K562 (cell line): ENCODE data around the gene CEP120. TPM values are rescaled to one million over a fixed set of nuclear protein-coding genes. Genes with fewer than 3 reads are reported as not detected.

Experiments
- ATAC-seq: fragments of 200-7000 bp; cut with Tn5 transposase; 3 replicates; pipeline ENCODE4 v1.9.1; 2020; ENCODE audit warnings: moderate library complexity
- BruUV-seq: library from RNA; stranded (reverse); fragments of 400-500 nt; replicated peaks from 2 replicates; lab custom pipeline; 2021; lab: Mats Ljungman, UMichigan
- CTCF ChIA-PET: fragments of 300-600 bp; formaldehyde crosslinking; extraction: SDS; loops from one replicate; lab custom pipeline; 2021; ENCODE audit warnings: low intra/inter-chr PET ratio; lab: Yijun Ruan, JAX
- POLR2A ChIA-PET: fragments of 300-600, 350-650 bp; sonication (Branson Sonifier 250); formaldehyde crosslinking; extraction: SDS; loops from one replicate; lab custom pipeline; 2021; ENCODE audit warnings: antibody characterized with exemption, inconsistent platforms; lab: Yijun Ruan, JAX
- DNase-seq, 4 experiments: peaks; one replicate each; pipeline versions ENCODE4 v3.0.0 to v3.0.0-alpha.2; 2011 to 2018; ENCODE audit warnings: low spot score in 3 of 4, mixed read lengths in 3 of 4; ENCODE audit errors: extremely low read depth in 1 of 4
- FAIRE-seq: peaks from 2 replicates; lab custom pipeline; 2011; peaks lifted over from hg19 to GRCh38; lab: Jason Lieb, UNC
- H2AFZ ChIP-seq: 2 replicates; pipeline ENCODE4 v1.6.0; 2011; ENCODE audit warnings: low read depth, low read length, control low read depth, inconsistent platforms
- H3K27ac ChIP-seq: fragments of 200-600 bp; 3 replicates; pipeline ENCODE4 v1.8.0; 2011; ENCODE audit warnings: low read depth, mild to moderate bottlenecking, control low read depth, inconsistent platforms, low read length, moderate library complexity, mixed read lengths; ENCODE audit errors: extremely low read depth
- H3K27me3 ChIP-seq, 2 experiments: fragments of 300-600 bp in 1 of 2; 2 replicates in 1 of 2; 3 replicates in 1 of 2; pipeline versions ENCODE4 v1.6.0 to v1.8.0; 2011; ENCODE audit warnings: inconsistent platforms in 2 of 2, low read length in 2 of 2, mild to moderate bottlenecking in 1 of 2, mixed read lengths in 1 of 2, moderate library complexity in 1 of 2; ENCODE audit not compliant: control insufficient read depth in 2 of 2, insufficient read depth in 2 of 2
- H3K36me3 ChIP-seq: fragments of 300-600 bp; 3 replicates; pipeline ENCODE4 v1.8.0; 2011; ENCODE audit warnings: mild to moderate bottlenecking, low read length, inconsistent platforms; ENCODE audit not compliant: control insufficient read depth, insufficient read depth
- H3K4me1 ChIP-seq, 2 experiments: fragments of 200-600 bp in 1 of 2; replicated peaks in 1 of 2; 2 replicates in 1 of 2; 3 replicates in 1 of 2; pipeline versions ENCODE4 v1.5.1 to v1.8.0; 2011; ENCODE audit warnings: inconsistent platforms in 2 of 2, low read length in 2 of 2, mild to moderate bottlenecking in 1 of 2, mixed read lengths in 1 of 2, moderate library complexity in 1 of 2; ENCODE audit not compliant: control insufficient read depth in 2 of 2, insufficient read depth in 2 of 2
- H3K4me2 ChIP-seq: 2 replicates; pipeline ENCODE4 v1.6.1; 2011; ENCODE audit warnings: low read length, control low read depth, inconsistent platforms, mixed read lengths; ENCODE audit not compliant: insufficient read depth
- H3K4me3 ChIP-seq: fragments of 200-600 bp; sonication (generic), shearing (Covaris generic); 2 replicates; pipeline ENCODE4 v1.5.1; 2016; ENCODE audit warnings: control low read depth, inconsistent platforms
- H3K79me2 ChIP-seq: fragments of 200-600 bp; 3 replicates; pipeline ENCODE4 v1.8.0; 2011; ENCODE audit warnings: low read length, inconsistent platforms; ENCODE audit not compliant: control insufficient read depth, insufficient read depth
- H3K9ac ChIP-seq, 2 experiments: 2 replicates each; pipeline versions ENCODE4 v1.6.0 to v1.6.1; 2011; ENCODE audit warnings: low read depth in 2 of 2, low read length in 2 of 2, control low read depth in 1 of 2, inconsistent platforms in 1 of 2, mild to moderate bottlenecking in 1 of 2, mixed read lengths in 1 of 2; ENCODE audit not compliant: insufficient read depth in 1 of 2
- H3K9me1 ChIP-seq: one replicate; pipeline ENCODE4 v1.6.0; 2011; ENCODE audit warnings: inconsistent platforms, mild to moderate bottlenecking, low read length, moderate library complexity; ENCODE audit not compliant: control insufficient read depth, insufficient read depth
- H3K9me3 ChIP-seq: replicated peaks from 2 replicates; pipeline ENCODE4 v1.5.1; 2011; ENCODE audit warnings: low read depth, low read length, inconsistent platforms; ENCODE audit not compliant: control insufficient read depth, insufficient read depth
- H4K20me1 ChIP-seq: replicated peaks from 2 replicates; pipeline ENCODE4 v1.6.1; 2011; ENCODE audit warnings: low read length, inconsistent platforms, mixed read lengths; ENCODE audit not compliant: control insufficient read depth, insufficient read depth
- CBX3 ChIP-seq, 2 experiments: IDR thresholded peaks; 1 replicate in 1 of 2; 2 replicates in 1 of 2; pipeline ENCODE4 v1.6.1; 2012; ENCODE audit warnings: inconsistent platforms in 2 of 2, low read length in 2 of 2, borderline replicate concordance in 1 of 2, control low read depth in 1 of 2
- CHD1 ChIP-seq: fragments of 200-600 bp; sonication (generic); IDR thresholded peaks from one replicate; pipeline ENCODE4 v1.6.1; 2012; ENCODE audit warnings: mild to moderate bottlenecking, moderate library complexity, low read length, inconsistent platforms
- FOXA1 ChIP-seq: fragments of 450-650 bp; IDR thresholded peaks from 2 replicates; pipeline ENCODE4 v1.6.1; 2016; ENCODE audit warnings: mild to moderate bottlenecking, borderline replicate concordance
- FOXM1 ChIP-seq, 2 experiments: fragments of 450-650 bp in 1 of 2; sonication (generic) in 1 of 2; formaldehyde crosslinking in 1 of 2; IDR thresholded peaks; 2 replicates each; pipeline versions ENCODE4 v1.6.1 to v1.9.0; 2017 to 2022; ENCODE audit warnings: low read depth in 2 of 2, mild to moderate bottlenecking in 2 of 2, missing genetic modification reagents in 1 of 2, moderate library complexity in 1 of 2
- HOXB6 ChIP-seq: fragments of 250-450 bp; sonication (Bioruptor Pico); IDR thresholded peaks from 2 replicates; pipeline ENCODE4 v1.5.1; 2022; ENCODE audit warnings: mild to moderate bottlenecking, borderline replicate concordance
- MCM5 ChIP-seq: fragments of 450-650 bp; IDR thresholded peaks from 2 replicates; pipeline ENCODE4 v1.6.1; 2016; ENCODE audit warnings: low read depth
- MEF2A ChIP-seq: IDR thresholded peaks from 2 replicates; pipeline ENCODE4 v1.6.1; 2011; ENCODE audit warnings: low read depth, mild to moderate bottlenecking, low read length, moderate library complexity; ENCODE audit not compliant: control insufficient read depth
- NFIX ChIP-seq: fragments of 250-450 bp; sonication (Bioruptor Pico); IDR thresholded peaks from 2 replicates; pipeline ENCODE4 v1.4.0; 2020; ENCODE audit warnings: low read depth, mild to moderate bottlenecking, moderate library complexity
- PHB2 ChIP-seq: fragments of 450-650 bp; IDR thresholded peaks from 2 replicates; pipeline ENCODE4 v1.6.1; 2017; ENCODE audit warnings: low read depth
- RHOXF2B ChIP-seq: fragments of 250-450 bp; sonication (Bioruptor Pico); conservative IDR thresholded peaks from 2 replicates; pipeline ENCODE4 v1.5.1; 2021
- SRF ChIP-seq, 2 experiments: fragments of 250-450, 450-650 bp in 1 of 2; sonication (Bioruptor Pico) in 1 of 2; sonication (generic) in 1 of 2; formaldehyde crosslinking; IDR thresholded peaks; 2 replicates each; pipeline versions ENCODE4 v1.5.0 to v1.5.1; 2020 to 2022; ENCODE audit warnings: mild to moderate bottlenecking in 1 of 2, missing genetic modification reagents in 1 of 2
- ZFP91 ChIP-seq: sonication (generic); formaldehyde crosslinking; IDR thresholded peaks from 2 replicates; pipeline ENCODE4 v1.8.0; 2022; ENCODE audit warnings: mild to moderate bottlenecking, missing genetic modification reagents
- ZNF239 ChIP-seq: fragments of 250-450 bp; sonication (Bioruptor Pico); IDR thresholded peaks from 2 replicates; pipeline ENCODE4 v1.4.0; 2020; ENCODE audit warnings: mild to moderate bottlenecking
- ZNF695 ChIP-seq: fragments of 450-650 bp; formaldehyde crosslinking; IDR thresholded peaks from 2 replicates; pipeline ENCODE4 v1.4.0; 2020; ENCODE audit warnings: mild to moderate bottlenecking, moderate library complexity
- ZSCAN32 ChIP-seq: fragments of 450-650 bp; formaldehyde crosslinking; IDR thresholded peaks from 2 replicates; pipeline ENCODE4 v1.4.0; 2020; ENCODE audit warnings: mild to moderate bottlenecking, moderate library complexity
- in situ Hi-C: fragments of 300-500 bp; cut with MboI; formaldehyde crosslinking; loops from 4 replicates; pipeline ENCODE4 v1.15.0; 2018; ENCODE audit warnings: inconsistent platforms, mixed read lengths
- intact Hi-C: fragments of 100-400 bp; cut with micrococcal nuclease; formaldehyde crosslinking; loops from 2 replicates; pipeline ENCODE4 v1.14.2; 2022
- polyA plus RNA-seq, 8 experiments: library from polyadenylated mRNA; depleted of rRNA in 4 of 8; stranded (reverse) in 5 of 8; unstranded in 3 of 8; fragments of >200 nt; fragmentation: Nextera tagmentation in 2 of 8; fragmentation: Illumina TruSeq in 1 of 8; extraction: Ambion mirVana in 2 of 8; extraction: Trizol in 1 of 8; gene quantifications; 2 replicates each; pipeline versions ENCODE4 v1.2.1 to v1.2.3, GENCODE V29; 2011 to 2014; ENCODE audit warnings: inconsistent platforms in 1 of 8, missing spikeins in 1 of 8
- total RNA-seq, 7 experiments: library from RNA; depleted of rRNA in 6 of 7; stranded (reverse); fragments of >200 nt in 6 of 7; fragmentation: Illumina TruSeq in 2 of 7; extraction: Trizol in 2 of 7; gene quantifications; 2 replicates each; pipeline versions ENCODE4 v1.2.1 to v1.2.3, GENCODE V29; 2011 to 2021; ENCODE audit warnings: low replicate concordance in 1 of 7

The CEP120 gene
- total and polyA plus RNA-seq, 9 of the 15 experiments (the other 6 are each of a cell fraction or from before 2014, with no cell fraction given) = 3.3 to 24.9 (median 14.4) TPM

- no TSS peak for BruUV-seq
- intact Hi-C loops = no loop called here
- no peaks in the 10 kb centered on the region for H4K20me1 ChIP-seq
- H3K9me3 ChIP-seq = no peaks in the 10 kb centered on the region
- TF ChIP-seq CHD1 = no peak
- TF ChIP-seq ZFP91 = no peak
- no peak for TF ChIP-seq ZSCAN32 (CRISPR knock-in tag)
- TF ChIP-seq ZNF239 (CRISPR knock-in tag) = no peak
- TF ChIP-seq RHOXF2B = no peak
- TF ChIP-seq, all 486 proteins: peak for 0
- CTCF ChIA-PET = no interaction called here
- FAIRE-seq (no peak), ATAC-seq (no peak), DNase-seq (no peak)
- no peak overlapping the region for H3K9ac ChIP-seq
- H3K36me3 ChIP-seq = peaks cover 13% of the 10 kb centered on the region; the same call in 1 of the 3 replicates
- no peaks in the 10 kb centered on the region for H3K9me1 ChIP-seq
- in situ Hi-C loops = loop anchor here (25.0 kb wide), 1 partner anchor 849 kb away; no protein-coding TSS in a partner anchor
- H3K79me2 ChIP-seq = no peaks in the 10 kb centered on the region
- H3K4me2 ChIP-seq = no peak overlapping the region
- no peak overlapping the region for H3K27ac ChIP-seq
- H3K27me3 ChIP-seq = no peaks in the 10 kb centered on the region
- no peaks in the 10 kb centered on the region for H3K4me1 ChIP-seq
- no peak overlapping the region for H2AFZ ChIP-seq
- POLR2A ChIA-PET = interaction anchor here (0.5 kb wide), 1 partner anchor 504 kb away, joined by 5 read pairs; no protein-coding TSS in a partner anchor
- H3K4me3 ChIP-seq = no peak overlapping the region
Measured at GRCh38 chr5:123360910-123361309, 62.3 kb downstream of the CEP120 start.

GRCh38 chr5:123360201-123360571, 63.0 kb downstream of the CEP120 start:
- no peaks in the 10 kb centered on the region for H3K9me3 ChIP-seq
- no peak overlapping the region for H3K9ac ChIP-seq
- no peaks in the 10 kb centered on the region for H3K79me2 ChIP-seq
- no peak overlapping the region for H2AFZ ChIP-seq
- no TSS peak for BruUV-seq
- in situ Hi-C loops (loop anchor here (25.0 kb wide), 1 partner anchor 848 kb away; no protein-coding TSS in a partner anchor), intact Hi-C loops (no loop called here)
- H4K20me1 ChIP-seq = no peaks in the 10 kb centered on the region
- no peaks in the 10 kb centered on the region for H3K27me3 ChIP-seq
- peaks cover 13% of the 10 kb centered on the region; the same call in 1 of the 3 replicates for H3K36me3 ChIP-seq
- no peak for DNase-seq
- FAIRE-seq = no peak
- POLR2A ChIA-PET = no interaction called here
- CTCF ChIA-PET = no interaction called here
- H3K4me2 ChIP-seq = no peak overlapping the region
- H3K9me1 ChIP-seq = no peaks in the 10 kb centered on the region
- no peaks in the 10 kb centered on the region for H3K4me1 ChIP-seq
- ATAC-seq = no peak
- no peak overlapping the region for H3K4me3 ChIP-seq
- no peak overlapping the region for H3K27ac ChIP-seq
- TF ChIP-seq ZNF695 (CRISPR knock-in tag) = no peak
- TF ChIP-seq HOXB6 (CRISPR knock-in tag) = no peak
- no peak for TF ChIP-seq MEF2A
- no peak for TF ChIP-seq PHB2
- TF ChIP-seq FOXM1 (IDR thresholded peaks at IDR 0.05; ENCODE audit: low read depth) = no peak
- TF ChIP-seq FOXM1 (CRISPR knock-in tag; IDR thresholded peaks at IDR 0.05; ENCODE audit: low read depth) = no peak
- no peak for TF ChIP-seq MCM5
- no peak for TF ChIP-seq CBX3 (IDR thresholded peaks at IDR 0.05; ENCODE audit: borderline replicate concordance in 1 of 2, low read length in 2 of 2)
- TF ChIP-seq SRF (CRISPR knock-in tag; IDR thresholded peaks at IDR 0.05) = no peak
- no peak for TF ChIP-seq FOXA1
- TF ChIP-seq NFIX (CRISPR knock-in tag) = no peak
